ENCODE measurements around the gene GNA14. TPM values are rescaled to one million over a fixed set of nuclear protein-coding genes. Genes with fewer than 3 reads are reported as not detected.

Gene GNA14
- total and polyA plus RNA-seq, 2 of the 8 experiments (the other 6 are each of a cell fraction or from before 2014, with no cell fraction given) = 3.4 to 6.3 TPM

GRCh38 chr9:77507212-77507961 lies 140.7 kb downstream of the GNA14 start (continued):
- TF ChIP-seq BCL11A (IDR thresholded peaks at IDR 0.05; ENCODE audit: low read depth in 2 of 2, low read length in 2 of 2) (no peak), CEBPB (IDR thresholded peaks at IDR 0.05; ENCODE audit: low read depth, low read length) (no peak), CHD2 (IDR thresholded peaks at IDR 0.05; ENCODE audit: low read length) (no peak), HDAC2 (IDR thresholded peaks at IDR 0.05; ENCODE audit: borderline replicate concordance in 1 of 2, low read depth in 2 of 2, low read length in 2 of 2) (no peak), JUND (IDR thresholded peaks at IDR 0.05; ENCODE audit: low read length) (no peak)

All from H1 (cell line).